Testis (tissue), 2 donors: ENCODE data around the gene MPV17L.

ENCODE experiments used
- CTCF ChIP-seq, 3 experiments: fragments of 450-650 bp in 2 of 3; fragments of 200-600 bp in 1 of 3; sonication (generic) in 1 of 3; IDR thresholded peaks; one replicate each; pipeline ENCODE4 v1.5.1; 2016 to 2019; ENCODE audit warnings: antibody characterized with exemption in 3 of 3, mild to moderate bottlenecking in 2 of 3, moderate library complexity in 1 of 3
- POLR2A ChIP-seq: fragments of 450-650 bp; IDR thresholded peaks from one replicate; pipeline ENCODE4 v1.6.1; 2017; ENCODE audit warnings: antibody characterized with exemption, mild to moderate bottlenecking, moderate library complexity

- TF ChIP-seq CTCF (IDR thresholded peaks at IDR 0.05), result no peak
- no peak for TF ChIP-seq POLR2A
Observed at GRCh38 chr16:15451098-15451731, 55.7 kb downstream of the MPV17L start.
